Measurements from ENCODE around the gene ATP1A2. TPM values are rescaled to one million over a fixed set of nuclear protein-coding genes. Genes with fewer than 3 reads are reported as not detected.
A peak's percentile ranks its signal among the peaks of the same experiment; 100 is the strongest.

Gene ATP1A2
- total and polyA plus RNA-seq, 4 donors, result 1.1 to 7.9 (median 3.1) TPM

GRCh38 chr1:160095382-160096105 lies 20.0 kb upstream of the ATP1A2 start:
- Histone ChIP-seq H3K4me3 (no peak overlapping the region), H3K27ac (ENCODE audit: low read depth in 1 of 2, low read length in 1 of 2) (no peak overlapping the region), H3K4me1 (ENCODE audit: control insufficient read depth in 5 of 5, insufficient read depth in 5 of 5, low read length in 5 of 5) (peaks cover 0 to 24% (median 8%) of the 10 kb centered on the region in 5 donors), H3K9ac (ENCODE audit: insufficient read depth in 1 of 2, low read length in 2 of 2) (no peak overlapping the region), H3K36me3 (ENCODE audit: control insufficient read depth in 4 of 4, insufficient read depth in 4 of 4, low read length in 4 of 4) (peaks cover 0 to 36% (median 9%) of the 10 kb centered on the region in 4 donors), H3K27me3 (ENCODE audit: control insufficient read depth in 3 of 3, insufficient read depth in 3 of 3, low read length in 2 of 3) (no peaks in the 10 kb centered on the region), H3K9me3 (ENCODE audit: control insufficient read depth in 4 of 4, insufficient read depth in 3 of 4, low read length in 3 of 4) (no peaks in the 10 kb centered on the region)
- DNase-seq (no peak), ATAC-seq (ENCODE audit: insufficient read depth, low FRiP score) (no peak)
- TF ChIP-seq CTCF (IDR thresholded peaks at IDR 0.05; ENCODE audit: control extremely low read depth, extremely low read depth), result no peak
- 97 to 100% methylated on average over 4 of the region's 4 CpGs for WGBS, 2 donors

- Histone ChIP-seq H3K9me3 (ENCODE audit: control insufficient read depth in 4 of 4, insufficient read depth in 3 of 4, low read length in 3 of 4) (no peaks in the 10 kb centered on the region), H3K4me1 (ENCODE audit: control insufficient read depth in 5 of 5, insufficient read depth in 5 of 5, low read length in 5 of 5) (peaks cover 0 to 29% (median 13%) of the 10 kb centered on the region in 5 donors), H3K36me3 (ENCODE audit: control insufficient read depth in 4 of 4, insufficient read depth in 4 of 4, low read length in 4 of 4) (peaks cover 0 to 30% (median 8%) of the 10 kb centered on the region in 4 donors), H3K27me3 (ENCODE audit: control insufficient read depth in 3 of 3, insufficient read depth in 3 of 3, low read length in 2 of 3) (no peaks in the 10 kb centered on the region), H3K27ac (ENCODE audit: low read depth in 1 of 2, low read length in 1 of 2) (no peak overlapping the region), H3K4me3 (no peak overlapping the region), H3K9ac (ENCODE audit: insufficient read depth in 1 of 2, low read length in 2 of 2) (no peak overlapping the region)
- ATAC-seq (ENCODE audit: insufficient read depth, low FRiP score), result no peak
- TF ChIP-seq CTCF (IDR thresholded peaks at IDR 0.05; ENCODE audit: control extremely low read depth, extremely low read depth), result no peak
- DNase-seq, result no peak
- 59 to 69% methylated on average over 4 of the region's 4 CpGs for WGBS, 2 donors
Observed at GRCh38 chr1:160096274-160097116, 19.1 kb upstream of the ATP1A2 start.

GRCh38 chr1:160097151-160097910 lies 18.2 kb upstream of the ATP1A2 start:
- peak overlapping the region; percentile 72 for H3K4me3 ChIP-seq
- WGBS, 2 donors, result 65 to 72% methylated on average over 5 of the region's 5 CpGs
- peak overlapping the region in 1 of 2 donors; percentile 7 for H3K9ac ChIP-seq (ENCODE audit: insufficient read depth in 1 of 2, low read length in 2 of 2)
- no peak for DNase-seq
- no peak for TF ChIP-seq CTCF (IDR thresholded peaks at IDR 0.05; ENCODE audit: control extremely low read depth, extremely low read depth)
- H3K27ac ChIP-seq (ENCODE audit: low read depth in 1 of 2, low read length in 1 of 2), result peak overlapping the region in 1 of 2 donors; percentile 91
- peaks cover 0 to 36% (median 18%) of the 10 kb centered on the region in 5 donors for H3K4me1 ChIP-seq (ENCODE audit: control insufficient read depth in 5 of 5, insufficient read depth in 5 of 5, low read length in 5 of 5)
- H3K27me3 ChIP-seq (ENCODE audit: control insufficient read depth in 3 of 3, insufficient read depth in 3 of 3, low read length in 2 of 3), result no peaks in the 10 kb centered on the region
- ATAC-seq (ENCODE audit: insufficient read depth, low FRiP score), result no peak
- H3K36me3 ChIP-seq (ENCODE audit: control insufficient read depth in 4 of 4, insufficient read depth in 4 of 4, low read length in 4 of 4), result peaks cover 0 to 21% (median 6%) of the 10 kb centered on the region in 4 donors
- no peaks in the 10 kb centered on the region for H3K9me3 ChIP-seq (ENCODE audit: control insufficient read depth in 4 of 4, insufficient read depth in 3 of 4, low read length in 3 of 4)

Data from lung (tissue), 12 donors.